Skeletal muscle cell (primary cell): ENCODE data around the gene MSANTD3.

Experiments used
- DNase-seq: peaks from one replicate; pipeline ENCODE4 v3.0.0-alpha.2; 2010; ENCODE audit warnings: low read depth
- H3K4me3 ChIP-seq: 2 replicates; pipeline ENCODE4 v1.5.1; 2011; ENCODE audit warnings: low read depth, mild to moderate bottlenecking, control low read depth, low read length, moderate library complexity

MSANTD3 gene

DNA sequence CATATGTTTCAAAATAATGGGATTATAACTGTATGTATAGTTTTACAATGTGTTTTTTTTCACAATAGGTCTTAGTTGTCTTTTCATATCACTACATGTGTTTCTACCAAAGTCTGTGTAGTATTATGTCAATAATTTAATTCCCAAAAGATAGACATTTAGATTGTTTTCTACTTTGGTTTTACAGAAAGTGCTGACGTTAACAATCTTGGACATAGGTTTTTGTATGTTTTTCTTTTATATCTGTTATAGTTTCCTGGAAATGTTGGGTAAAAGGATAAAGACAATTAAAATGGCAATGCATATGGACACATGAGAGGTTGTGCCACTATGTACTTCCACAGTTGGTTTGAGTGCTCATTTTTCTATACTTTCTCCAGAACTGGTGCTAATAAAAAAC, 61.2 kb downstream of the MSANTD3 start:
- no peak for DNase-seq
- H3K4me3 ChIP-seq = no peak overlapping the region

DNA sequence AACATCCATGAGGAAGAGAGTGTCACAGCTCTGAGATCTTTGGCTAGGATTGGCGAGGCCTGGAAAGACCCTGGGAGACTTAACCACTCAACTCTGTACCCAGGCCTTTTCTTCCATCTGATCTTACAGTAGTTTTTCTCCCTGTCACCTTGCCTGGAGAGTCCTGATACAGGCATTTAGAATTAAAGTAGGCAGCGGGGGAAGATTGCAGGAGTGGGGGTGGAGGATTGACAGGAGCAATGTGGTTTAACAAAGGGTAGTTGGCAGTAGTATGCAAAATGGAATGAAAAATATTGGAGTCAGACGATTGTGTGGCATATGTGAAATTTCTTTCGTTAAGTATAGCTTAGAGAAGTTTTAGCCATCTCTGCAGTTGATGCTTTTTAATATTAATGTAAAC, 62.9 kb downstream of the MSANTD3 start:
- H3K4me3 ChIP-seq = no peak overlapping the region
- no peak for DNase-seq

- DNase-seq = peak; percentile 15
- no peak overlapping the region for H3K4me3 ChIP-seq
These were observed 66.0 kb downstream of the MSANTD3 start for GRCh38 chr9:100492952-100493351.

DNA sequence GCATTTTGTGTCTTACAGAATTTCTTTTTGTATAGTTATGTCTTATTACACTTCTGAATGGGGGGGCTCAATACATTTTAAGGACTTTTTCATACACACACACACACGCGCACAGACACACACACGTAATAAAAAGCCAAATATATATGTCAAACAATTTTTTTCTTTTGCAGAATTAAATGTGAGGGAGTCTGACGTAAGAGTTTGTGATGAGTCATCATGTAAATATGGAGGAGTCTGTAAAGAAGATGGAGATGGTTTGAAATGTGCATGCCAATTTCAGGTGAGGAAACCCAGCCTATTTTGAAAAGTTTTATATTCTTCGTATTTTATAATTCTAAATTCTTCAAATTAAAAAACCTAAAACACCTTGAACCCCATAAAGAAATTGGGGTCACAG, 71.6 kb downstream of the MSANTD3 start:
- DNase-seq = no peak
- H3K4me3 ChIP-seq = no peak overlapping the region

- H3K4me3 ChIP-seq = no peak overlapping the region
- no peak for DNase-seq
These were observed 72.5 kb downstream of the MSANTD3 start for GRCh38 chr9:100499460-100499859.

- DNase-seq = no peak
- H3K4me3 ChIP-seq = no peak overlapping the region
These were observed 72.9 kb downstream of the MSANTD3 start for GRCh38 chr9:100499866-100500265.
